Neural progenitor cell (in vitro differentiated cells): ENCODE results near the gene KRTAP1-4.

Source experiments
- EZH2 ChIP-seq: fragments of 200-600 bp; sonication (generic); IDR thresholded peaks from 2 replicates; pipeline ENCODE4 v1.6.1; 2017; ENCODE audit warnings: antibody characterized with exemption, mild to moderate bottlenecking, moderate library complexity
- EZH2phosphoT487 ChIP-seq: fragments of 200-600 bp; sonication (generic); IDR thresholded peaks from 2 replicates; pipeline ENCODE4 v1.6.1; 2017; ENCODE audit warnings: antibody characterized with exemption
- TF ChIP-seq, protein P1 (sequence below): fragments of 200-600 bp; sonication (generic); IDR thresholded peaks from 2 replicates; pipeline ENCODE4 v1.5.1; 2017; ENCODE audit warnings: antibody characterized with exemption, mild to moderate bottlenecking

DNA sequence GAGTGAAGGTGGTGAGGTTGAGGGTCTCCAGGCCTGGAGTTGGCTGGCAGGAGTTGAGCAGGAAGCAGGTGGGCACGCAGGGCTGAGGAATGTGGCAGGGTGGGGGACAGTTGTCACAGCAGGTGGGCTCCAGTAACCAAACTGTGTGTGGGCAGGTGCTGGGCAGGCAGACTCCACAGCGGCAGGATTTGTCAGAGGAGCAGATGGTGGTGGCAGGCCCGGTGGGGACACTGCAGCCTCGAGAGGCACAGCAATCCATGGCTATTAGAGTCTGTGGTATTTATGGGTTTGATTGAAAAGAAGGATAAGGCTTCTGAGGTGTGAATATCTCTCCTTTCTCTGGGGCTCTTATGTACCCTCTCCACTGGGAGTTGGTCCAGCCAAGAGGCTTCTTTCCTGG lies 36.2 kb downstream of the KRTAP1-4 start, which contains the start of gene KRTAP3-3:
- TF ChIP-seq, protein P1, sequence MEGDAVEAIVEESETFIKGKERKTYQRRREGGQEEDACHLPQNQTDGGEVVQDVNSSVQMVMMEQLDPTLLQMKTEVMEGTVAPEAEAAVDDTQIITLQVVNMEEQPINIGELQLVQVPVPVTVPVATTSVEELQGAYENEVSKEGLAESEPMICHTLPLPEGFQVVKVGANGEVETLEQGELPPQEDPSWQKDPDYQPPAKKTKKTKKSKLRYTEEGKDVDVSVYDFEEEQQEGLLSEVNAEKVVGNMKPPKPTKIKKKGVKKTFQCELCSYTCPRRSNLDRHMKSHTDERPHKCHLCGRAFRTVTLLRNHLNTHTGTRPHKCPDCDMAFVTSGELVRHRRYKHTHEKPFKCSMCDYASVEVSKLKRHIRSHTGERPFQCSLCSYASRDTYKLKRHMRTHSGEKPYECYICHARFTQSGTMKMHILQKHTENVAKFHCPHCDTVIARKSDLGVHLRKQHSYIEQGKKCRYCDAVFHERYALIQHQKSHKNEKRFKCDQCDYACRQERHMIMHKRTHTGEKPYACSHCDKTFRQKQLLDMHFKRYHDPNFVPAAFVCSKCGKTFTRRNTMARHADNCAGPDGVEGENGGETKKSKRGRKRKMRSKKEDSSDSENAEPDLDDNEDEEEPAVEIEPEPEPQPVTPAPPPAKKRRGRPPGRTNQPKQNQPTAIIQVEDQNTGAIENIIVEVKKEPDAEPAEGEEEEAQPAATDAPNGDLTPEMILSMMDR: no peak
- TF ChIP-seq EZH2: no peak
- no peak for TF ChIP-seq EZH2phosphoT487
